ENCODE results near the gene METTL22.

METTL22 gene

DNA sequence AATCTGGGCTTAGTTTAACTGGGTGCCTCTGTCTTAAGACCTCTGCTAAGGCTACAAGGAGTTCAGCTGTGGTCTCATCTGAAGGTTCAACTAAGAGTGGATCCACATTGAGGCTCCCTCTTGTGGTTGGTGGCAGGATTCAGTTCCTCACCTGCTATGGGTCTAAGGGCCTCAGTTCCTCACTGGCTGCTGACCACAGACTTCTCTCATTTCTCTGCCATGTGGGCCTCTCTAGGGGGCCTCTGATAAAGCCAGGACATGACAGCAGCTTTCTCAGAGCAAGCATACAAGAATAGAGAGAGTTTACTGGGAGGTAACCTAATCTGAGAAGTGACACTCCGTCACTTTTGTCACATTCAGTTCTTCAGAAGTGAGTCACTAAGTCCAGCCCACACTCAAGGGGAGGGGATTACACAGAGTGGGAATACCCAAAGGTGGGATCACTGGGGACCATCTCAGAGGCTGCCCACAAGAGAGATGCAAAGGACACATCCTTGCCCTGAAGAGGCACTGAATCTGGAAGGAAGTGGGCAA is 33.8 kb downstream of the METTL22 start:
- TF ChIP-seq, protein P1, sequence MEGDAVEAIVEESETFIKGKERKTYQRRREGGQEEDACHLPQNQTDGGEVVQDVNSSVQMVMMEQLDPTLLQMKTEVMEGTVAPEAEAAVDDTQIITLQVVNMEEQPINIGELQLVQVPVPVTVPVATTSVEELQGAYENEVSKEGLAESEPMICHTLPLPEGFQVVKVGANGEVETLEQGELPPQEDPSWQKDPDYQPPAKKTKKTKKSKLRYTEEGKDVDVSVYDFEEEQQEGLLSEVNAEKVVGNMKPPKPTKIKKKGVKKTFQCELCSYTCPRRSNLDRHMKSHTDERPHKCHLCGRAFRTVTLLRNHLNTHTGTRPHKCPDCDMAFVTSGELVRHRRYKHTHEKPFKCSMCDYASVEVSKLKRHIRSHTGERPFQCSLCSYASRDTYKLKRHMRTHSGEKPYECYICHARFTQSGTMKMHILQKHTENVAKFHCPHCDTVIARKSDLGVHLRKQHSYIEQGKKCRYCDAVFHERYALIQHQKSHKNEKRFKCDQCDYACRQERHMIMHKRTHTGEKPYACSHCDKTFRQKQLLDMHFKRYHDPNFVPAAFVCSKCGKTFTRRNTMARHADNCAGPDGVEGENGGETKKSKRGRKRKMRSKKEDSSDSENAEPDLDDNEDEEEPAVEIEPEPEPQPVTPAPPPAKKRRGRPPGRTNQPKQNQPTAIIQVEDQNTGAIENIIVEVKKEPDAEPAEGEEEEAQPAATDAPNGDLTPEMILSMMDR (IDR thresholded peaks at IDR 0.05; ENCODE audit: low read depth, low read length), result peak; percentile 22
- DNase-seq (ENCODE audit: extremely low read depth, low read depth), result no peak

DNA sequence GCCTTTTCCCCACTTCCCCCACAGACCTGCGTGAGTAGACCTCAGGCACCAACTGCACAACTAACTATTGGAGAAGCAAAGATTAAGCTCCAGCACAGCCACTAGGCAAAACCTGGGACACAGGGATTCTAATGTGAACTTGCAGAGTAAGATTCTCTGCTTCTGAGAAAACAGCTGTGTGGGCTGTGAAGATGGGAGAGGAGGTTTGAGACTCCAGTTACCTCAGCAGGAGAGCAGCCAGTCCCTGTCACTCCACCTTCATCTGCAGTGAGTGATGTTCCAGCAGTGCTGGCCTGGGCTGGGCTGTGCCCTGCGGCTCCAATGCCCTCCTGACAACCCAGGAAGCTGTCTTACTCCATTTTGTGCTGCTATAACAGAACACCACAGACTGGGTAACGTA is 34.9 kb downstream of the METTL22 start:
- TF ChIP-seq, protein P1 (IDR thresholded peaks at IDR 0.05; ENCODE audit: low read depth, low read length), result no peak
- DNase-seq (ENCODE audit: extremely low read depth, low read depth), result no peak

DNA sequence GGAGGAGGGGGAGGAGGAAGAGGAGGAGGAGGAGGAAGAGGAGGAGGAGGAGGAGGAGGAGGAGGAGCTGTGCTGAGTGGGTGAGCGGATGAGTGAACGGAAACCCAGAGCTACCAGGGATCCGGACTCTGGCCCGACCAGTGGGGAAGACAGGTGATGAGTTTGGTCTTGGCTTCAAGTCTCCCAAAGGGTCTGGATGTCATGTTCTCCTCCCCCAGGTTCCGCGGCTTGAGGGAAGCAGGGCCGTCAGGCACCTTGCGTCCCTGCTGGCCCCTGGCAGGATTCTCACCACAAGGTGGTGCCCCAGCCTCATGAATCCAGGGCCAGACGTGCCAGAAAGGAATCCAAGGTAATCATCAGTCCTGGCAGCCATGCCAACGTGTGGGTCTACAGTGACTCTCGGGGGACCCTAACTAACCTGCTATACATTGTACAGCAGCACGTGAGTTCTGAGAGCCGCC is 39.4 kb downstream of the METTL22 start:
- TF ChIP-seq, protein P1 (IDR thresholded peaks at IDR 0.05; ENCODE audit: low read depth, low read length), result peak; percentile 66
- no peak for DNase-seq (ENCODE audit: extremely low read depth, low read depth)

DNA sequence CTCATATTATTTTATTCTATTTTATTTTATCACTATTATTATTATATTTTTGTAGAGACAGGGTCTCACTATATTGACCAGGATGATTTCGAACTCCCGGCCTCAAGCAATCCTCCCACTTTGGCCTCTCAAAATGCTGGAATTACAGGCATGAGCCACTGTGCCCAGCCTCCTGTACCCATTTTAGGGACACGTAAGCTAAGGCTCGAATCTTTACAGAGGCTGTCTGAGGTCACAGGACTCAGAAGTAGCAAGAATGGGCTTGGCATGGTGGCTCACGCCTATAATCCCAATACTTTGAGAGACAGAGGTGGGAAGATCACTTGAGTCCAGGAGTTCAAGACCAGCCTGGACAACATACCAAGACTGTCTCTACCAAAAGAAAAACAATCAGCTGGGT is 40.2 kb downstream of the METTL22 start:
- TF ChIP-seq, protein P1 (IDR thresholded peaks at IDR 0.05; ENCODE audit: low read depth, low read length), result no peak
- DNase-seq (ENCODE audit: extremely low read depth, low read depth), result no peak

DNA sequence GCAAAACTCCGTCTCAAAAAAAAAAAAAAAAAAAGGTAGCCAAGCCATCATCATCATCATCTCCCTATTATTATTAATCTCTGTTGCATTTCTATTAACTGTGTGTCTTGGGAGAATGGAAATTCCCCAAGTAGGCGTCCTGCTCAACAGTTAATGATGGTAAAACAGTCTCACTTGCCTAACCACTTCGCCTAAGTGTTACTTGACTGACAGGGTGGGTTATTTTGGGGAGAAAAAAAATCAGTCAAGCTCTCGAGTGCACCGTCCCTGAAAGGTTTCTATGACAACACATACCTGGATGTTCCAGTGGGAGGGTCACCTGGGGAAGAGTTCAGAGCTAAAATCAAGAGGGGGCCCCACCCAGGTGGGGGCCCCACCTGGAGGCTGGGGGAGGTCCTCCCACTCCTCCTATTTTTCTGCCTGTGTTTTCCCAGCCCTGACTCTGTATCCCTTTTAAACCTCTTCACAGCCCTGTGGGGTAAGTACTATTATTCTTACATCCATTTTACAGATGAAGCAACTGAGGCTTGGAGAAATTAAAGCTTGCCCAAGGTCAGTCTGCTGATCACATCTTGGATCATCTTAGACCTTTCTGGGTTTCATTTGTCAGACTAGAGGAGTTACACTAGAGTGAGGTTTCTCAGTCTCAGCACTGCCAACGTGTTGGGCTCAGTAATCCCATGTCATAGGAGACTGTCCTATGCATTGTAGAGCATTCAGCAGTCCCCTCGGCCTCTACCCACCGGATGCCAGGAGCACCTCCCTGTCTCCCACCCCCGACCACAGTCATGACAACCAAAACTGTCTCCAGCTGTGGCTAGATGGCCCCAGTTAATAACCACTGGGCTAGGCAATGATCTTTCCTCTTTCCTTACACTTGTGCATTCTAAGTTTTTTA is 41.9 kb downstream of the METTL22 start:
- TF ChIP-seq, protein P1 (IDR thresholded peaks at IDR 0.05; ENCODE audit: low read depth, low read length), result no peak
- DNase-seq (ENCODE audit: extremely low read depth, low read depth), result no peak

DNA sequence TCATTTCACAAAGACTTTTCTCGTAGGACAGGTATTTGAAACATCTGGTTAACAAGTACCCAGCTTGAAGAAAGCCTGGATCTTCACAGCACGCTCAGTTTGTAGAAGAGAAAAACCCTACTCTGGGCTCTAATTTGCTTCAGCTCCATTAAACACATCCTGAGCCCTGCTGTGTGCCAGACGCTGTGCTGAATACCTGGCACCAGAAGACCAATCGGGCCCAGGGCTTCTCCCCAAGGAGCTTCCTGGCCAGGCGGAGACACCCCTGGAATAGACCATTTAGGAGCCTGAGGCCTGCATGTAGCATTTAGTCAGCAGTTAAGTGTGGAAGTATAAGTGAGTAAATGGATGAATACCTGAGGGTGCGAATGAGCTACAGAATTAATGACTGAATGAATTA is 44.0 kb downstream of the METTL22 start:
- DNase-seq (ENCODE audit: extremely low read depth, low read depth), result no peak
- TF ChIP-seq, protein P1 (IDR thresholded peaks at IDR 0.05; ENCODE audit: low read depth, low read length), result no peak

DNA sequence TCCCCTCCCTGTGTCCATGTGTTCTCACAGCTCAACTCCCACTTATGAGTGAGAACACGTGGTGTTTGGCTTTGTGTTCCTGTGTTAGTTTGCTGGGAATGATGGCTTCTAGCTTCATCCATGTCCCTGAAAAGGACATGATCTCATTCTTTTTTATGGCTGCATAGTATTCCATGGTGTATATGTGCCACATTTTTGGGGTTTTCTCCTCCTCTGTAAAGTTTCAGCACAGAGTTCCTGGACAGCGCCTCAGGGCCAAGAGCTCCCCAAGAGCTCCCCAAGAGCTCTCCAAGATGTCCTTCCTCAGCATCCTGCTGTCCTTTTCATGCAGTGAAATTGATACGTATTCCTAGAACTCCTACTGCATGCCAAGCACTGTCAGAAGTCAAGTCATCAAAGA is 46.0 kb downstream of the METTL22 start:
- DNase-seq (ENCODE audit: extremely low read depth, low read depth), result no peak
- TF ChIP-seq, protein P1 (IDR thresholded peaks at IDR 0.05; ENCODE audit: low read depth, low read length), result no peak

Data from AG09319 (cell line).